DOHH2 (cell line): ENCODE measurements around the gene UXS1.
"Not testable (repeated sequence)": the region's sequence is repeated elsewhere in the genome, so short reads cannot be mapped to it uniquely, and the experiment has no call there.

Source experiments
- H3F3A ChIP-seq: fragments of 200-600 bp; sonication (generic), shearing (Covaris generic); 2 replicates; pipeline ENCODE4 v1.6.0; 2016; ENCODE audit warnings: antibody characterized with exemption, mild to moderate bottlenecking; ENCODE audit not compliant: control insufficient read depth, insufficient read depth
- H3K27ac ChIP-seq: fragments of 200-600 bp; sonication (generic); 2 replicates; pipeline ENCODE4 v1.5.1; 2014; ENCODE audit warnings: low read depth, mild to moderate bottlenecking, low read length, moderate library complexity
- H3K27me3 ChIP-seq: fragments of 200-600 bp; sonication (generic); 2 replicates; pipeline ENCODE4 v1.6.1; 2014; ENCODE audit warnings: mild to moderate bottlenecking, low read length, mixed read lengths; ENCODE audit not compliant: control insufficient read depth
- H3K36me3 ChIP-seq: fragments of 200-600 bp; sonication (generic); 2 replicates; pipeline ENCODE4 v1.6.1; 2014; ENCODE audit warnings: mild to moderate bottlenecking, low read length, moderate library complexity, mixed read lengths; ENCODE audit not compliant: control insufficient read depth
- H3K4me1 ChIP-seq: fragments of 200-600 bp; sonication (generic); 2 replicates; pipeline ENCODE4 v1.6.1; 2014; ENCODE audit warnings: mild to moderate bottlenecking, low read length, mixed read lengths; ENCODE audit not compliant: control insufficient read depth
- H3K4me2 ChIP-seq: fragments of 200-600 bp; sonication (generic); 2 replicates; pipeline ENCODE4 v1.6.0; 2014; ENCODE audit warnings: mild to moderate bottlenecking, low read length, moderate library complexity
- H3K4me3 ChIP-seq: fragments of 200-600 bp; sonication (generic); 2 replicates; pipeline ENCODE4 v1.5.1; 2014; ENCODE audit warnings: mild to moderate bottlenecking, low read length, mixed read lengths
- H3K79me2 ChIP-seq: fragments of 200-600 bp; sonication (generic); 2 replicates; pipeline ENCODE4 v1.6.1; 2014; ENCODE audit warnings: mild to moderate bottlenecking, low read length, mixed read lengths; ENCODE audit not compliant: control insufficient read depth
- H3K9me2 ChIP-seq: fragments of 200-600 bp; sonication (generic); replicated peaks from 2 replicates; pipeline ENCODE4 v1.6.1; 2014; ENCODE audit warnings: mild to moderate bottlenecking, low read length, mixed read lengths; ENCODE audit not compliant: control insufficient read depth
- H3K9me3 ChIP-seq: fragments of 200-600 bp; sonication (generic); 2 replicates; pipeline ENCODE4 v1.6.1; 2014; ENCODE audit warnings: antibody characterized with exemption, low read length, mixed read lengths; ENCODE audit not compliant: control insufficient read depth, insufficient read depth
- H4K20me1 ChIP-seq: fragments of 200-600 bp; sonication (generic); 2 replicates; pipeline ENCODE4 v1.6.0; 2014; ENCODE audit warnings: low read depth, mild to moderate bottlenecking, antibody characterized with exemption, low read length, moderate library complexity; ENCODE audit not compliant: control insufficient read depth, insufficient read depth
- EZH2phosphoT487 ChIP-seq: fragments of 200-600 bp; sonication (generic); IDR thresholded peaks from 2 replicates; pipeline ENCODE4 v1.6.1; 2017; ENCODE audit warnings: borderline replicate concordance, mild to moderate bottlenecking, antibody characterized with exemption, low read length, moderate library complexity, mixed read lengths
- TF ChIP-seq, protein P1 (sequence below): fragments of 200-600 bp; sonication (generic); IDR thresholded peaks from one replicate; pipeline ENCODE4 v1.5.1; 2014; ENCODE audit warnings: antibody characterized with exemption, mild to moderate bottlenecking, low read depth, low read length; ENCODE audit not compliant: poor library complexity, severe bottlenecking

The UXS1 gene

GRCh38 chr2:106193977-106194778 is at the start of gene UXS1:
Gene UXS1 (minus strand): TSS chr2:106194301. CDS start chr2:106194241, 60 bp downstream.
- H3K79me2 ChIP-seq = peaks cover 33% of the 10 kb centered on the region
- peak within 1 kb of the TSS; percentile 92 for H3K4me2 ChIP-seq
- TF ChIP-seq, protein P1, sequence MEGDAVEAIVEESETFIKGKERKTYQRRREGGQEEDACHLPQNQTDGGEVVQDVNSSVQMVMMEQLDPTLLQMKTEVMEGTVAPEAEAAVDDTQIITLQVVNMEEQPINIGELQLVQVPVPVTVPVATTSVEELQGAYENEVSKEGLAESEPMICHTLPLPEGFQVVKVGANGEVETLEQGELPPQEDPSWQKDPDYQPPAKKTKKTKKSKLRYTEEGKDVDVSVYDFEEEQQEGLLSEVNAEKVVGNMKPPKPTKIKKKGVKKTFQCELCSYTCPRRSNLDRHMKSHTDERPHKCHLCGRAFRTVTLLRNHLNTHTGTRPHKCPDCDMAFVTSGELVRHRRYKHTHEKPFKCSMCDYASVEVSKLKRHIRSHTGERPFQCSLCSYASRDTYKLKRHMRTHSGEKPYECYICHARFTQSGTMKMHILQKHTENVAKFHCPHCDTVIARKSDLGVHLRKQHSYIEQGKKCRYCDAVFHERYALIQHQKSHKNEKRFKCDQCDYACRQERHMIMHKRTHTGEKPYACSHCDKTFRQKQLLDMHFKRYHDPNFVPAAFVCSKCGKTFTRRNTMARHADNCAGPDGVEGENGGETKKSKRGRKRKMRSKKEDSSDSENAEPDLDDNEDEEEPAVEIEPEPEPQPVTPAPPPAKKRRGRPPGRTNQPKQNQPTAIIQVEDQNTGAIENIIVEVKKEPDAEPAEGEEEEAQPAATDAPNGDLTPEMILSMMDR = peak; percentile 22
- no peak for TF ChIP-seq EZH2phosphoT487
- no peaks in the 10 kb centered on the region for H3F3A ChIP-seq
- no peaks in the 10 kb centered on the region for H3K9me2 ChIP-seq
- peak within 1 kb of the TSS; percentile 91 for H3K4me3 ChIP-seq
- peaks cover 9% of the 10 kb centered on the region for H4K20me1 ChIP-seq
- no peaks in the 10 kb centered on the region for H3K9me3 ChIP-seq
- H3K4me1 ChIP-seq = peaks cover 24% of the 10 kb centered on the region
- peaks cover 7% of the 10 kb centered on the region for H3K27me3 ChIP-seq
- H3K36me3 ChIP-seq = no peaks in the 10 kb centered on the region
- H3K27ac ChIP-seq = peak within 1 kb of the TSS; percentile 18; the same call in 1 of the 2 replicates

DNA sequence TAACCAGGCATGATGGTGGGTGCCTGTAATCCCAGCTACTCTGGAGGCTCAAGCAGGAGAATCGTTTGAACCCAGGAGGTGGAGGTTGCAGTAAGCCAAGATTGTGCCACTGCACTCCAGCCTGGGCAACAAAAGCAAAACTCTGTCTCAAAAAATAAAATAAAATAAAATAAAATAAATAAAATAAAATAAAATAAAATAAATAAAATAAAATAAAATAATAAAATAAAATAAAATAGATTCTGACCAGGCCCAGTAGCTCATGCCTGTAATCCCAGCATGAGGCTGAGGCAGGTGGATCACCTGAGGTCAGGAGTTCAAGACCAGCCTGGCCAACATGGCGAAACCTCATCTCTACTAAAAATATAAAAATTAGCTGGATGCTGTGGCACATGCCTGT is 45.4 kb upstream of the UXS1 start:
- not testable (repeated sequence) for H3K4me1 ChIP-seq, H3K27me3 ChIP-seq, H3K36me3 ChIP-seq, H4K20me1 ChIP-seq, H3K4me2 ChIP-seq, H3F3A ChIP-seq, H3K27ac ChIP-seq, H3K9me2 ChIP-seq, H3K79me2 ChIP-seq, H3K9me3 ChIP-seq, H3K4me3 ChIP-seq

DNA sequence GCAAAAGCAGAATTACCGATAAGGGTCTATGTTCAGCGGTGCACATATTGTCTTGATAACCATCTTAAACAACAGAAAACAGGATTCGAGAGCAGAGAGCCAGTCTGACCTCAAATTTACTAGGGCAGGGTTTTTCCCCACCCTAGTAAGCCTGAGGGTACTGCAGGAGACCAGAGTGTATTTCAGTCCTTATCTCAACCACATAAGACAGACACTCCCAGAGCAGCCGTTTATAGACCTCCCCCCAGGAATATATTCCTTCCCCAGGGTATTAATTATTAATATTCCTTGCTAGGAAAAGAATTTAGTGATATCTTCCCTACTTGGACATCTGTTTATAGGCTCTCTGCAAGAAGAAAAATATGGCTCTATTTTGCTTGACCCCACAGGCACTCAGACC is 41.3 kb upstream of the UXS1 start:
- H3K4me1 ChIP-seq, H3K27me3 ChIP-seq, H4K20me1 ChIP-seq, H3F3A ChIP-seq, H3K27ac ChIP-seq, H3K4me2 ChIP-seq, H3K79me2 ChIP-seq, H3K36me3 ChIP-seq, H3K4me3 ChIP-seq, H3K9me2 ChIP-seq, H3K9me3 ChIP-seq: not testable (repeated sequence)

- H3K9me2 ChIP-seq = no peaks in the 10 kb centered on the region
- H3K27ac ChIP-seq = no peak overlapping the region
- TF ChIP-seq, protein P1 = no peak
- no peak for TF ChIP-seq EZH2phosphoT487
- no peaks in the 10 kb centered on the region for H3K4me1 ChIP-seq
- H3K4me3 ChIP-seq = no peak overlapping the region
- H4K20me1 ChIP-seq = no peaks in the 10 kb centered on the region
- no peaks in the 10 kb centered on the region for H3K27me3 ChIP-seq
- H3K36me3 ChIP-seq = no peaks in the 10 kb centered on the region
- no peaks in the 10 kb centered on the region for H3K79me2 ChIP-seq
- no peaks in the 10 kb centered on the region for H3F3A ChIP-seq
- no peak overlapping the region for H3K4me2 ChIP-seq
- peaks cover 9% of the 10 kb centered on the region for H3K9me3 ChIP-seq
Measured at GRCh38 chr2:106233350-106233706, 39.2 kb upstream of the UXS1 start.
